Measurements from ENCODE around the gene TMEM245. TPM values are rescaled to one million over a fixed set of nuclear protein-coding genes. Genes with fewer than 3 reads are reported as not detected.
A peak's percentile ranks its signal among the peaks of the same experiment; 100 is the strongest.

The TMEM245 gene
- total RNA-seq, result 25.3 TPM

DNA sequence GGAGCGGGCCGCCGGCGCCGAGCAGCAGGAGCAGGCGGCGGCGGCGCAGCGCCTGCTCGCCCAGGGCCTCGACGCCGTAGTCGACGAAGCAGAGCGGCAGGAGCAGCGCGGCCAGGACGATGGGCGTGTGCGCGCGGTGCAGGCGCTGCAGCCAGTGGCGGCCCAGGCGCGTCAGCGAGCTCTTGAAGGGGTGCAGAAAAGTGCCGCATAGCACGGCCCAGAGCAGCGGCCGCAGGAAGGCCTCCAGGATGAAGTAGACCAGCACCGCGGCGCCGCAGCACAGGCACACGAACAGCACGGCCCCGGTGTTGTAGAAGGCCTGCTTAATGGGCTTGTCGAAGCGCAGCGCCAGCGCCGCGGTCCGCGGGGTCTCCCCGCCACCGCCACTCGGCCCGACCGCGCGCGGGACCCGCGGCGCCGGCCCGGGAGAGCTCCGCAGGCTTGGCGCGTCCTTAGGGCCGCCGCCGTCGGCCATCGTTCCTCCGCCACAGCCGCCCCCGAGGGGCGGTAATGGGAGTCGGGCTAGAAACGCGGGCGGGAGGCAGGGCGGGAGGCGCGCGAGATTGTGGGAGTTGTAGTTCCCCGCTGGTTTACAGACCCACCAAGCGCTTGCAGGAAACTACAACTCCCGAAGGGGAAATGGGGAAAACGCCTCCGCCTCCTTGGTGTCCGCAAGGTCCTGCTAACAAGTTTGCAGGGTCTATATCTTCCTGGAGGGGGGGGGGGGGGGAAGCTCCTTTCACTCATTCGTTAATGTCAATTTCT lies at the start of gene TMEM245:
TSS of gene TMEM245 (minus strand) at position 509 of the 765 bp plus-strand sequence. CDS start at position 475, 34 bp downstream.
- peak; percentile 88 to 99 (median 99) for DNase-seq (ENCODE audit: low read depth in 2 of 3, low spot score in 2 of 3)

DNA sequence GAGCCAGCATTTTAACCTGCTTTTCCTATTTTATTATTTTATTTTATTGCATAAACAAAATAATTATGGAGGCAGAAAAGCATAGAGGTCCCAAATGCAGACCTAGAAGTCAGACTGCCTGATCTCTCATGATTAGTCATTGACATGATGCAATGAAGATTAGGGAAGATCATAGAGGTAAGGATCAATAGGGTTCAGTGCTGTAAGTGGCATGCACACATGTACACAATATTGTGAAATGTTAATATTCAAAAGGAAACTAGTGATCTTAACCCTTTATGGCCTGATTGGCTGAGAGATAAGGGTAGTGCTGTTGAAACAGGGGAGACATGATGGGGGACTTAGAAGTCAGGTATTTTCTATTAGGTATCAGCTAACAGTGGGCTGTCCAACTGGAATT lies 48.4 kb upstream of the TMEM245 start:
- DNase-seq (ENCODE audit: low read depth in 2 of 3, low spot score in 2 of 3), result no peak

DNA sequence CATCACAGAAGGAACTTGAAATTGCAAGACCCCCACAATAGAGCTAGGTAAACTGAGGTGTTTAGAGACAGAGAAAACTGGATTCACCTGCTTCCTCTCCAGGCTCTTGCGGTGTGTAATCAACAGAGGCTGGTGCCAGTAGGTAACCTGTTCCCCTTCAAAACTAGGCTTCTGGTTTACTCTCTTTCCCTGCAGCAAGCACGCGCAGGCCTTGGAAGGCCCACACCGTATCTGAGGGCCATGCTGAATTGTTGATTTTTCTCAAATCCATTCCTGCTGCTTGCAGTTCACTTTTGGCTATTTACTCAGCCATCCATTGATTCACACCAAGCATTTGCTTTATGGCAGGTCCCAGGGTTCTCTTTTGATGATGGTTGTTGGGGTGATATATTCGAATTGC lies 48.0 kb upstream of the TMEM245 start:
- DNase-seq (ENCODE audit: low read depth in 2 of 3, low spot score in 2 of 3), result no peak

DNA sequence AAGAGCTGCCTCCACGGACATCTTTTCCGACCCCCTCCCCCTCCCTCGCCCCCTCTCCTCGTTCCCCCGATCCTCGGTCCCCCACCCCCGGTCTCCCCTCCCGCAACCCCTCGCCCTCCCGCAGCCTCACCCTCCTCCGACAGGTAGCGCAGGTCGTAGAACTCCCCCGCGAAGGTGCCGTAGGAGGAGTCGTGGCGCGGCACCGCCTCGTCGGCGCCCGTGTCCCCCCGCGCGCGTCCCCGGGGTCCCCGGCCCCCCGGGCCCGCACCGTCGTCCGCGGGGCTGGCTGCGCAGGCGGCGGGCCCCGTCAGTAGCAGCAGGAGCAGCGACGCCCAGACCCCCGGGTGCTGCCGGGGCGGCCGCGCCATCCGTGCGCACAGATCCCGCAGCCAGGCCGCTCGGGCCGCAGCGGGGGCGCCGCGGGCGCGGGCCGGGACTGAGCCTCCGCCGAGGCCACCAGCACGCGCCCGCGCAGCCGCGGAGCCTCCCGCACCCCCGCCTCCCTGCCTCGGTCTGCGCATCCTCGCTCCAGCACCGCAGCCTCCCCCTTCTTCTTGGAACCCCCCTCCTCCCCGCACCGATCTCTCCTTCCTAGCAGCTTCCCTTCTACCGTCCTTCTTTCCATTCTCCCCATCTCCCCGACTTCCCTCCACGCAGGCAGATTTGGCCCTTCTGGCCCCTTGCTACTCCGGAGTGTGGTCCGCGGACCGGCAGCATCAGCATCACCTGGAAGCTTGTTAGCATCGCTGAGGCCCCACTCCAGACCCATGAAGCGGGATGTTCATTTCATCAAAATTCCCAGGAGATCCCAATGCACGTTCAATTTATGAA lies 47.2 kb upstream of the TMEM245 start, which contains the start of gene FRRS1L:
TSS of gene FRRS1L (minus strand) at position 479 of the 831 bp plus-strand sequence. CDS start at position 368, 111 bp downstream.
- no peak for DNase-seq (ENCODE audit: low read depth in 2 of 3, low spot score in 2 of 3)

DNA sequence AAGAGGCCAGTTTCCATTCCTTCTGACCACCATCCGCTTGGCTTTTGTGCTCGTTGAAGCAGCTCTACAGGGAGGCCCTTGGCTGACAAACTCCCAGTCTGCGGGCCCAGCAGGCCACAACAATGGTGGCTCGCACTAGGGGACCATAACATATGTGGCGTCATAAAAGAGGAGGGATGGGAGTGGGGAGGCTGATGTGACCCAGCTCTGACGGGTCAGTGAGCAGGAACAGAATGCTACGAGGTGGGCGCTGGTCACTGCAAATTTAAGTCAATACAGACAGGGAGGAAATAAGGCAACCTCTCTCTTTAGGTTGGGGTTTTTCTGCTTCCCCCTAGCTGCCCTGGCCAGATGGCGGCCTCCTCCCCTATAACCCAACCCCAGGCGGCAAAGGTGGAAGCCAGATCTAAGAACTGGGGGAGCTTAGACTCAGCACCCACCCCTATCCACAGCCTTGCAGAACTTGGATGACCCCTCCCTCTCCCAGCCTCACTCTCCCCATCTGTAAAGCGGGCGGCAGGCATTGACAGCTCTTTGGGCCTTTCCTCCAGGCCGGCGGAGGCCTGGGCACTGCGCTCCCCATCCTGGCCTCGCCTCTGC lies 46.5 kb upstream of the TMEM245 start:
- no peak for DNase-seq (ENCODE audit: low read depth in 2 of 3, low spot score in 2 of 3)

DNA sequence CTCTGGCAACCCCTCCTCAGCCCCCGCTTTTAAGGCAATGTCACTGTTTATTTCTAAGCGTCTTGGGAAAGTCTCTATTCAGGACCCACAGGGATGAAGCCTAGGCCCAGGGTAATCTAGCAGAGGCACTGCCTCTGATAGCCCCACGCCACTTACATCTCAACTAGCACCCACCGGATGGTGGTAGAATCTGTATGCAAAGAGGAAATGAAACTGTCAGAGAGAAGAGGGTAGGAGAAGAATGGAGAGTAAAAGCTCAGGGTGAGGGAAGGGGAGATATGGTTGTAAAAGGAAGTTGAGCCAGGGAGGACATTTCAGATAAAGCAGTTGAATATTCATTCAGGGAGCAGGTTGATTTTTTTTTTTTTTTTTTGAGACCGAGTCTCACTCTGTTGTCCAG lies 44.3 kb upstream of the TMEM245 start:
- no peak for DNase-seq (ENCODE audit: low read depth in 2 of 3, low spot score in 2 of 3)

DNA sequence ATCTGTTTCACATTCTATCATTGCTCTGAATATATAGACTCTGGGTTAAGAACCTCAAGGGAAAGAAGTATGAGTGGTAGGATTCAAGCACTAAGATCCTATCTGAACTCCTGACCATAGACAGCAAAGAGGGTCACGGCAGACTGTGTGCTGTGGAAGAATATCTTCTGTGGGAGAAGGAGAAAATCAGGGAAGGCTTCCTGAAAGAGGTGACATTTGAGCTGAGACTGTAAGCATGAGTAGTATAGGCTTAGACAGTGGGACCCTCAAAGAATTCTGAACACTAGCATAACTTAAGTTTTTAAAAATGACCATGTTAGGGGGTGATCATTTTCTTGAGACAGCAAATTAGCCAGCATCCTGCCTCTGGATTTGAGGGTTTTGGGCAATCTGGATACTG lies 43.4 kb upstream of the TMEM245 start:
- no peak for DNase-seq (ENCODE audit: low read depth in 2 of 3, low spot score in 2 of 3)

DNA sequence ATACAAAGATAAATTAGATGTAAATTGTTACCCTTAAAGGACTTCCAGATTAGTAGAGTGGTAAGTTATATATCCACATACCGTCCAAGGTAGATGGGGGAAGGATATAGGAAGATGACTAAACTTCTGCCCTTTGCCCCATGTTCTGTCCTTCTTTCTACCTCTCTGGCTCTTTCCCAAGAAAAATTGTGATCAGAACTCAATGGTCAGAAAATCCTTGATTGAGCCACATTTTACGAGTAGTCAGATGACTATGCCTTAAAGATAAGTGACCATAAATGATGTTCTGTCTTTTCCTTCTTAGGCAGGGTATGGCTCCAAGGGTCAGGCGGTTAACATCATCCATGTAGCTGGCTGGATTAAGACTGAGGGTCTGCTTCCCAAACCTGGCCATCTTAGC lies 42.9 kb upstream of the TMEM245 start:
- DNase-seq (ENCODE audit: low read depth in 2 of 3, low spot score in 2 of 3), result no peak

DNA sequence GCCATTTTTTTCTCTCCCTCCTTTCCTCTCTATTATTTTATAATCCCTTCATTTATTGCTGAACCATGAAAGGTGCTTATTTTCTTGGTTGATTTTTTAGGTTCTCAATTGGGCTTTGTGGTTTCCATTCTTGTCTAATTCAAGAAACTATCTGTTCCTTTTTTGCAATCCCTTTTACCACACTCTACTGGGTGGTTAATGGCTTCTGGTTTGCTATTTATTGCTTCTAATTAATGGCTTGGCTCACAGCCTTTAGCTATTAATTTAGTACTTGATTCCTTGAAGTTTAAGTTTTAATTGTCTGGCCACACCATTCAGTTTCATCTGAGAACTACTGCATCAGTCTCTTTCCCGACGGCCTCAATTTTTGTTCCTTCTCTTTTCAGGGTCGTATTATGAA lies 41.7 kb upstream of the TMEM245 start:
- DNase-seq (ENCODE audit: low read depth in 2 of 3, low spot score in 2 of 3), result no peak

DNA sequence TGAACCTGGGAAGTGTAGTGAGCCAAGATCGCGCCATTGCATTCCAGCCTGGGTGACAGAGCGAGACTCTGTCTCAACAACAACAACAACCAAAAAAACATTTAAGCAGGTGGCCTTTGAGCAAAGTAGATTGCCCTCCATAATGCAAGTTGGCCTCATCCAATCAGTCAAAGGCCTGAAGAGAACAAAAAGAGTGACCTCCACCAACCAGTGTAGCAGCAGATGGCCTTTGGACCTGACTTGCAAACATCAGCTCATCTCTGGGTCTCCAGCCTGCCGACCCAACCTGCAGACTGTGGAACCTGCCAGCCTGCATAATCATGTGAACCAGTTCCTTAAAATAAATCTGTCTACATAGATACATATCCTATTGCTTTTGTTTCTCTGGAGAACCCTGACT lies 39.8 kb upstream of the TMEM245 start:
- DNase-seq (ENCODE audit: low read depth in 2 of 3, low spot score in 2 of 3), result no peak

DNA sequence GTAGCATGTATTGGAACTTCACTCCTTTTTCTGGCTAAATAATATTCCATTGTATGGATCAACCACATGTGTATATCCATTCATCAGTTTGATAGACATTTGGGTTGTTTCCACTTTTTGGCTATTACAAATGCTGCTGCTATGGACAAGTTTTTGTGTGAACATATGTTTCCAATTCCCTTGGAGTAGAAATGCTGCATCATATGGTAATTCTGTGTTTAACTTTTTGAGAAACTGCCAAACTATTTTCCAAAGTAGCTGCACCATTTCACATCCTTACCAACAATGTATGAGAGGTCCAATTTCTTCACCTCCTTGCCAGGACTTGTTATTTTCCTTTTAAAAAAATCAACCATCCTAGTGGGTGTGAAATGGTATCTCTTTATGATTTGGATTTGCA lies 38.9 kb upstream of the TMEM245 start:
- DNase-seq (ENCODE audit: low read depth in 2 of 3, low spot score in 2 of 3), result no peak

DNA sequence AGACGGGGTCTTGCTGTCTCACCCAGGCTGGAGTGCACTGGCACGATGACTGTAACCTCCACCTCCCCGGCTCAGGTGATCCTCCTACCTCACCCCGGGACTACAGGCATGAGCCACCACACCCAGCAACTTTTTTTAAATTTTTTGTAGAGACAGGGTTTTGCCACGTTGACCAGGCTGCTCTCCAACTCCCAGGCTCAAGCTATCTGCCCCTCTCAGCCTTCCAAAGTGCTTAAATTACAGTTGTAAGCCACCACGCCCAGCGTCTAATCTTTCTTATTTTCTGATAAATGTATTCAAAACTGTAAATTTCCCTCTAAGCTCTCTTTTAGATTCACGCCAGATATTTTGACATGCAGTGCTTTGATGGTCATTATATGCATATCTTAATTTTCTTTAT lies 37.0 kb upstream of the TMEM245 start:
- no peak for DNase-seq (ENCODE audit: low read depth in 2 of 3, low spot score in 2 of 3)

DNA sequence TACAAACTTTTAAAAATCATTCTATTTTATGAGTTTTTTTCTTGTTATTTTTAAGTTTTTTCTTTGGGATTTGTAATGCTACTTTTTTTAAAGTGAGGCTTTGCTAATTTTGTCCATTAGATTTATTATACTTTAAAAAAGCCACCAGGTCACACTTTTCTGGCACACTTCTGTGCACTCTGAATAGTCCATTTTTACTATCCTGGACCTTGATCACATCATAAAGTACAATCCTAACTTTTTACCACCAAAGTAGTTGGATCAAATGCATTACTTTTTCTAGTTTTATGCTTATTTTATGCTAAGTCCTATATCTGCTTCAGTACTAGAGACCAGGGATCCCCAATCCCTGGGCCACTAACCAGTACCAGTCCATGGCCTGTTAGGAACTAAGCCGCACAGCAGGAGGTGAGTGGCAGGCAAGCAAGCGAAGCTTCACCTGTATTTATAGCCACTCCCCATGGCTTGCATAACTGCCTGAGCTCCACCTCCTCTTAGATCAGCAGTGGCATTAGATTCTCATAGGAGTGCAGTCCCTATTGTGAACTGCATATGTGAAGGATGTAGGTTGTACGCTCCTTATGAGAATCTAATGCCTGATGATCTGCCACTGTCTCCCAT lies 31.3 kb upstream of the TMEM245 start:
- DNase-seq (ENCODE audit: low read depth in 2 of 3, low spot score in 2 of 3), result no peak

DNA sequence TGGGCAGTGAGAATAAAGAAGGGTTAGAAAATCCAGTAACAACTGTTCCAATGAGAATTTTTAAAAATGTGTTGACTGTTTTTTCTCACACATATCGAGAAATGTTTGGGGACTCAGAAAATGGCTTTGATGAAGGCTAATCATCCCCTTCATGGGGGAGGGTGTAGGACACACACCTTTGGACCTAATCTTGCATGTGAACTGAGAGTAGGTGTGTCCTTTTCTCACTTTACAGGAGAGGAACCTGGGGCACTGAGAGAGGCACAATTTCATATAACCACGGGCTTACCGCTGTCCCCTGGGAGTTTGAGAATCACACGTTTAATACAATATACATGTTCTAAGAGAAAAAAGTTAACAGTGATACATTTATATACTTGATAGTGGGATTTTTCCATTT lies 30.0 kb upstream of the TMEM245 start:
- DNase-seq (ENCODE audit: low read depth in 2 of 3, low spot score in 2 of 3), result no peak

DNA sequence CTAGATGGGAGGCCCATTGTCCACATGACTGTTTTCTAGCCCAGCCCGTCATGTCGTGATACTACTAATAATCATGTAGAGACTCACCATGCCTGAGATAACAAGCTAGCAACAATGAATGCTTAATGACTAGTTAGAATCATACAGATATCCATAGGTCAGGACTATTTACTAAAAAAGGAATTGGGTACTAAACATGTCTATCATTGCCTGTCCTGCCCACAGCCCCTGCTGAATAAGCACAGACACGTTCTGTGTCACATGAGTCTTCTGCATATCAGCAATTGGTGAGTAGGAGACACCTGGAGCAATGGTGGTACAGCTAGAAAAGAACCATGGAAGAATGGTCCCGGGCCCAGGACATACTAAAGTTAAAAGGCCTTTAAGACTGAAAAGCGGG lies 29.3 kb upstream of the TMEM245 start:
- DNase-seq (ENCODE audit: low read depth in 2 of 3, low spot score in 2 of 3), result no peak

DNA sequence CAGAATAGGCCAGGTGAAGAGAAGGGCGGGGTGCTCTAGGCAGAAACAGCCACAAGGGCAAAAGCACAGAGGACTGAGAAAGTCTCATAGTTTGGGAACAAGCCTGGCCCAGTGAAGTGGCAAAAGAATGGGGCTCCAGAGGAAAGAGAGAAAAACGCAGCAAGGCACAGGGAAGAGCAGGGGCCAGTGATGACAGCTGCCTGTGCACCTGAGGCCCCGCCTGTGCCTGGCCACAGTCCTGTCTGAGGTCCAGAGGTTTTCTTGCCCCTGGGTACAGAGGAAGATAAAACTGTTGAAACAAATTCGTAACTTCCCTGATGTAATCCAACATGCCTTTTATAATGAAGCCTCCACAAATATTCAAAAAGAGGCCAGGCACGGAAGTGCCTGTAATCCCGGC lies 25.3 kb upstream of the TMEM245 start:
- no peak for DNase-seq (ENCODE audit: low read depth in 2 of 3, low spot score in 2 of 3)

DNA sequence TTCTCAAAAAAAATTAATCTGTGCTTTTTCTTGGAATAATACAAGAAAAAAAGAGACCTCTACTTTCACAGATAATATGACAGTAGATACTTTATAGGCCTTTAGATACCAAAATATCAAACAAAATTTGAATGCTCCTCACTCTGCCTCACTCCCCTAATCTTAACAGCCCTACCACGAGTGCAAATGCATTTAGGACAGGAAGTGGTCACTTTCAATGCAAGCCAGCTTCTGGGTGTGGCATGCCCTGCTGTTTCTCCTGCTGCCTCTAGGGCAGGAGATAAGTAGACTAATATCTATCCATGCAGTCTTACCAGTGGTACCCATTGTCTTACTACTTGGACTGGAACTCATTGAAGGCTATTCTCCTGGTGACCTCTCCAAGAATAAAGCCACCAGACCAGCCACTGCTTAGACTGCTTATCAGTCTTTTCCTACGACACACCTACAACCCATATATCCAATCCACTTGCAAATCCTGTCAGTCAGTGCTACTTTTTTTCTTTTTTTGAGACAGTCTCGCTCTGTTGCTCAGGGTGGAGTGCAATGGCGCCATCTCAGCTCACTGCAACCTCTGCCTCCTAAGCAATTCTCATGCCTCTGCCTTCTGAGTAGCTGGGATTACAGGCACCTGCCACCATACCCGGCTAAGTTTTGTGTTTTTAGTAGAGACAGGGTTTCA lies 24.3 kb upstream of the TMEM245 start:
- DNase-seq (ENCODE audit: low read depth in 2 of 3, low spot score in 2 of 3), result peak in 1 of 3 donors; percentile 32

DNA sequence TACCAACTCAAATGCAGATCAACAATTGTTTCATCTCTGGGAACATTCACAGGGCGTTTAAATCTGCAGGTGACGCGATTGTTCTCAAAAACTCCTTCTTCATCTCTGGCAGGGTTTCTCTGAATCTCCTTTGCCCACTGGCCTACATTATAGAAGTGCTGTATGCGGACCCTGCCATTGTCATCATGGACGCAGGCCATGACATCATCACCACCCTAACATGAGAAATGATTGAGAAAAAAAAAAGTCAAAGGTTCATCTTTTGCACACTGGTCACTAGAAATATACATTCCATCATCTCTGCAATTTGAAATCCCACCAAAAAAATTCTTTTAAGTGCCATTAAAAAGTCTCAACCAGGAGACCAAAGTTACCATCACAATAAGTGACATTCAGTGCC lies 21.6 kb upstream of the TMEM245 start:
- no peak for DNase-seq (ENCODE audit: low read depth in 2 of 3, low spot score in 2 of 3)

DNA sequence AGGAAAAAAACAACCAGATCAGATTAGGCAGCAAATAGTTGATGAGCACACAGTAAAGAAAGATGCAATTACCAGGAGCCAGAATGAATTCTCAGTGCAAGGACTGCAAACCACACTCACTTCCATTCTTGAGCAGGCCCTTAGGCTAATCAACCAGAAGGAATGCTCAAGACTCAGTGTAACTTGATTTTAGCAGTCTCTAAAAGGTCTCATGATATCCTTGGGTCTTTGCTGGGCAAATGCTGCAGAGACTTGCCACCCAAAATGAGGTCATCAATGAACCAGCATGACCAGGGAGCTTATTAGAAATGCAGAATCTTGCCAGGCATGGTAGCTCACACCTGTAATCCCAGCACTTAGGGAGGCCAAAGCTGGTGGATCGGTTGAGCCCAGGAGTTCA lies 20.1 kb upstream of the TMEM245 start:
- DNase-seq (ENCODE audit: low read depth in 2 of 3, low spot score in 2 of 3), result no peak

DNA sequence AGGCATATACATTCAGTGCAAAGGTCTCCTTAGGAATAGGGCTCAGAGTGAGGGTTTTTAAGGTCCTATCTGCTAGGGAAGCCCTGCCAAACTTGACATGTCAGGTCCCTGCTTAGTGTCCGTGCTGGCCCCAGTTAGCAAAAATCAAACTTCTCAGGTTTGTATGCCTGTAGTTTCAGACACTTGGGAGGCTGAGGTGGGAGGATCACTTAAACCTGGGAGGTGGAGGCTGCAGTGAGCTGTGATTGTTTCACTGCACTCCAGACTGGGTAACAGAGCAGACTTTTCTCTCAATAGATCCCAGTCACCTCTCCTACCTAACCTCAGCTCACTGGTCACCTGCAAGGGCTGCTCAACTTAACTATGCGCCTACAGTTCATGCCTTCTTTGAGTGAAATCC lies 18.7 kb upstream of the TMEM245 start:
- DNase-seq (ENCODE audit: low read depth in 2 of 3, low spot score in 2 of 3), result no peak

DNA sequence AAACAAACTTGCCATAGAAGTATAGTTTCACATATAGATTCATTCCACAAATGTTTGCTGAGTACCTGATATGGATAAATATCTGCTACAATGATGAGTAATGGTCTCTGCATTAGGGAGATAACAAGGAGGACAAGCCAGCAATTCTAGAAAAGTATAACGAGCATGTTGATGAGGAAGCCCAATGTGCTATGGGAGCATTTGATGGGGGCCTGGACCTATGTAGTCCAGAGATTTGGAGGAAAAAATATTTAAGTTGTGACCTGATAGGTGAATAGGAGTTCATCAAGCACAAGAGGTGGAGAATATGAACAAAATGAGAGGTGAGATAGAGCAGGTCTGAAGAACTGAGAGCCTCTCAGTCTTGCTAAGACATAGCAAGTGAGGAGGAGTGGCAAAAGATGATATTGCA lies 14.4 kb upstream of the TMEM245 start:
- DNase-seq (ENCODE audit: low read depth in 2 of 3, low spot score in 2 of 3), result no peak
